ENCODE results near the gene NF2.

Gene NF2

GRCh38 chr22:29718949-29719898, 115.8 kb downstream of the NF2 start:
- in situ Hi-C loops (cut with HindIII; ENCODE audit: low pct_unique_long_range_greater_than_20kb, low sequenced_read_pairs), result no loop called here
- no peak for TF ChIP-seq JUND (IDR thresholded peaks at IDR 0.05; ENCODE audit: low read depth)
- DNase-seq (ENCODE audit: low read depth in 1 of 2, low spot score in 1 of 2), result no peak

- no peak for DNase-seq (ENCODE audit: low read depth in 1 of 2, low spot score in 1 of 2)
- in situ Hi-C loops (cut with HindIII; ENCODE audit: low pct_unique_long_range_greater_than_20kb, low sequenced_read_pairs), result no loop called here
- TF ChIP-seq JUND (IDR thresholded peaks at IDR 0.05; ENCODE audit: low read depth), result no peak
Observed at GRCh38 chr22:29719899-29720645, 116.6 kb downstream of the NF2 start, which contains the start of gene CABP7. Gene CABP7 (plus strand): TSS chr22:29720003. CDS start chr22:29720425, 422 bp downstream.

- in situ Hi-C loops (cut with HindIII; ENCODE audit: low pct_unique_long_range_greater_than_20kb, low sequenced_read_pairs), result no loop called here
- TF ChIP-seq JUND (IDR thresholded peaks at IDR 0.05; ENCODE audit: low read depth), result no peak
- DNase-seq (ENCODE audit: low read depth in 1 of 2, low spot score in 1 of 2), result no peak
Observed at GRCh38 chr22:29720811-29721323, 117.4 kb downstream of the NF2 start.

GRCh38 chr22:29722151-29722550, 118.7 kb downstream of the NF2 start:
- in situ Hi-C loops (cut with HindIII; ENCODE audit: low pct_unique_long_range_greater_than_20kb, low sequenced_read_pairs), result no loop called here
- TF ChIP-seq JUND (IDR thresholded peaks at IDR 0.05; ENCODE audit: low read depth), result no peak
- no peak for DNase-seq (ENCODE audit: low read depth in 1 of 2, low spot score in 1 of 2)

GRCh38 chr22:29722587-29722986, 119.2 kb downstream of the NF2 start:
- DNase-seq (ENCODE audit: low read depth in 1 of 2, low spot score in 1 of 2), result no peak
- no peak for TF ChIP-seq JUND (IDR thresholded peaks at IDR 0.05; ENCODE audit: low read depth)
- in situ Hi-C loops (cut with HindIII; ENCODE audit: low pct_unique_long_range_greater_than_20kb, low sequenced_read_pairs), result no loop called here

- in situ Hi-C loops (cut with HindIII; ENCODE audit: low pct_unique_long_range_greater_than_20kb, low sequenced_read_pairs), result no loop called here
- DNase-seq (ENCODE audit: low read depth in 1 of 2, low spot score in 1 of 2), result no peak
- TF ChIP-seq JUND (IDR thresholded peaks at IDR 0.05; ENCODE audit: low read depth), result no peak
Observed at GRCh38 chr22:29723766-29724165, 120.3 kb downstream of the NF2 start.

GRCh38 chr22:29724843-29725242, 121.4 kb downstream of the NF2 start:
- in situ Hi-C loops (cut with HindIII; ENCODE audit: low pct_unique_long_range_greater_than_20kb, low sequenced_read_pairs), result no loop called here
- no peak for TF ChIP-seq JUND (IDR thresholded peaks at IDR 0.05; ENCODE audit: low read depth)
- no peak for DNase-seq (ENCODE audit: low read depth in 1 of 2, low spot score in 1 of 2)

GRCh38 chr22:29726106-29726505, 122.7 kb downstream of the NF2 start:
- DNase-seq (ENCODE audit: low read depth in 1 of 2, low spot score in 1 of 2), result no peak
- no peak for TF ChIP-seq JUND (IDR thresholded peaks at IDR 0.05; ENCODE audit: low read depth)
- in situ Hi-C loops (cut with HindIII; ENCODE audit: low pct_unique_long_range_greater_than_20kb, low sequenced_read_pairs), result no loop called here

GRCh38 chr22:29726512-29727130, 123.2 kb downstream of the NF2 start:
- DNase-seq (ENCODE audit: low read depth in 1 of 2, low spot score in 1 of 2), result no peak
- in situ Hi-C loops (cut with HindIII; ENCODE audit: low pct_unique_long_range_greater_than_20kb, low sequenced_read_pairs), result no loop called here
- no peak for TF ChIP-seq JUND (IDR thresholded peaks at IDR 0.05; ENCODE audit: low read depth)

- no peak for TF ChIP-seq JUND (IDR thresholded peaks at IDR 0.05; ENCODE audit: low read depth)
- peak in 1 of 2 experiments; percentile 15 for DNase-seq (ENCODE audit: low read depth in 1 of 2, low spot score in 1 of 2)
- in situ Hi-C loops (cut with HindIII; ENCODE audit: low pct_unique_long_range_greater_than_20kb, low sequenced_read_pairs), result no loop called here
Observed at GRCh38 chr22:29727131-29727523, 123.7 kb downstream of the NF2 start.

- DNase-seq (ENCODE audit: low read depth in 1 of 2, low spot score in 1 of 2), result no peak
- in situ Hi-C loops (cut with HindIII; ENCODE audit: low pct_unique_long_range_greater_than_20kb, low sequenced_read_pairs), result no loop called here
- no peak for TF ChIP-seq JUND (IDR thresholded peaks at IDR 0.05; ENCODE audit: low read depth)
Observed at GRCh38 chr22:29729161-29729560, 125.7 kb downstream of the NF2 start.

- DNase-seq (ENCODE audit: low read depth in 1 of 2, low spot score in 1 of 2), result no peak
- TF ChIP-seq JUND (IDR thresholded peaks at IDR 0.05; ENCODE audit: low read depth), result no peak
- in situ Hi-C loops (cut with HindIII; ENCODE audit: low pct_unique_long_range_greater_than_20kb, low sequenced_read_pairs), result no loop called here
Observed at GRCh38 chr22:29731058-29731850, 127.8 kb downstream of the NF2 start.
